Measurements from ENCODE around the gene YIPF3. TPM values are rescaled to one million over a fixed set of nuclear protein-coding genes. Genes with fewer than 3 reads are reported as not detected.
A peak's percentile ranks its signal among the peaks of the same experiment; 100 is the strongest.
"Not testable (repeated sequence)": the region's sequence is repeated elsewhere in the genome, so short reads cannot be mapped to it uniquely, and the experiment has no call there.

YIPF3 gene
- total and polyA plus RNA-seq, 5 donors: 70.3 to 95.0 (median 73.0) TPM

GRCh38 chr6:43500921-43501320 is 15.8 kb downstream of the YIPF3 start:
- H3K4me3 ChIP-seq (ENCODE audit: low read length): no peak overlapping the region
- intact Hi-C loops (cut with DNase I): loop anchor here in 2 of 4 donors (5.0 to 10.0 kb wide), 4 partner anchors 44 to 236 kb away; partner anchors contain the start of gene DLK2 (in 1 of the 2)
- peaks cover 7% of the 10 kb centered on the region for H3K4me1 ChIP-seq (ENCODE audit: control insufficient read depth, insufficient read depth, low read length)
- H3K27me3 ChIP-seq (ENCODE audit: control insufficient read depth, insufficient read depth): no peaks in the 10 kb centered on the region
- DNase-seq (no peak), ATAC-seq (no peak)
- no peak overlapping the region for H3K27ac ChIP-seq (ENCODE audit: low read length)
- H3K9me3 ChIP-seq (ENCODE audit: control insufficient read depth, low read length): no peaks in the 10 kb centered on the region
- 98% methylated on average over 3 of the region's 3 CpGs for WGBS

GRCh38 chr6:43499028-43499815 is 17.5 kb downstream of the YIPF3 start:
- WGBS: 67% methylated on average over 12 of the region's 12 CpGs
- no peak overlapping the region for H3K4me3 ChIP-seq (ENCODE audit: low read length)
- H3K4me1 ChIP-seq (ENCODE audit: control insufficient read depth, insufficient read depth, low read length): peaks cover 11% of the 10 kb centered on the region
- DNase-seq (peak in 2 of 3 donors; percentile 53 to 55), ATAC-seq (peak; percentile 71 to 85)
- intact Hi-C loops (cut with DNase I): loop anchor here in 1 of 4 donors (5.0 kb wide), 1 partner anchor 47 kb away; no protein-coding TSS in a partner anchor
- peak overlapping the region; percentile 21 for H3K27ac ChIP-seq (ENCODE audit: low read length)
- H3K9me3 ChIP-seq (ENCODE audit: control insufficient read depth, low read length): no peaks in the 10 kb centered on the region
- no peaks in the 10 kb centered on the region for H3K27me3 ChIP-seq (ENCODE audit: control insufficient read depth, insufficient read depth)

GRCh38 chr6:43498291-43498690 is 18.4 kb downstream of the YIPF3 start:
- not testable (repeated sequence) for H3K9me3 ChIP-seq (ENCODE audit: control insufficient read depth, low read length); H3K27me3 ChIP-seq (ENCODE audit: control insufficient read depth, insufficient read depth); H3K4me3 ChIP-seq (ENCODE audit: low read length); DNase-seq; ATAC-seq; H3K27ac ChIP-seq (ENCODE audit: low read length)
- 94% methylated on average over 5 of the region's 5 CpGs for WGBS
- intact Hi-C loops (cut with DNase I): loop anchor here in 1 of 4 donors (5.0 kb wide), 1 partner anchor 46 kb away; no protein-coding TSS in a partner anchor
- H3K4me1 ChIP-seq (ENCODE audit: control insufficient read depth, insufficient read depth, low read length): peaks cover 11% of the 10 kb centered on the region

DNA sequence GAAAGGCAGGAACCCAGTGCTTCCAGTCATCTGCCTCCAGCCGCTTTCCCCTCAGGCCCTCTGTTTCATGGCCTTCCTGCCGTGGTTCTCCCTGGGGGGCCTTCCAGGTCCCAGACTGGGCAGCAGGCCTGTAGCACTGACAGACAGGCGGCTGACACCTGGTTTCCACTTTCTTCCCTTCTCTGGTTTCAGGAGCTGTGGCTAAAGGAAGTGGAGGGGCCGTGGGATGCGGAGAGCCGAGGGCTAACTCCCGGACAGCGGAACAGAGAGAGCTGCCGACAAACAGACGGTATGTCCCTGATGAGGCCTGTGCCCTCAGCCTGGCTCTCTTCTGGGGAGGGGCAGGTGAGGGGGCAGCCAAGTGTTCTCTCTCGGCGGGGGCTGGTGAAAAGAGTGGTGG is 19.0 kb downstream of the YIPF3 start:
- intact Hi-C loops (cut with DNase I): loop anchor here in 1 of 4 donors (5.0 kb wide), 1 partner anchor 45 kb away; no protein-coding TSS in a partner anchor

GRCh38 chr6:43497129-43497396 is 19.7 kb downstream of the YIPF3 start:
- no peak overlapping the region for H3K27ac ChIP-seq (ENCODE audit: low read length)
- 79% methylated on average over 6 of the region's 6 CpGs for WGBS
- H3K4me1 ChIP-seq (ENCODE audit: control insufficient read depth, insufficient read depth, low read length): peaks cover 16% of the 10 kb centered on the region
- no peak for ATAC-seq
- H3K9me3 ChIP-seq (ENCODE audit: control insufficient read depth, low read length): no peaks in the 10 kb centered on the region
- intact Hi-C loops (cut with DNase I): loop anchor here in 1 of 4 donors (5.0 kb wide), 1 partner anchor 45 kb away; no protein-coding TSS in a partner anchor
- no peaks in the 10 kb centered on the region for H3K27me3 ChIP-seq (ENCODE audit: control insufficient read depth, insufficient read depth)
- no peak for DNase-seq
- no peak overlapping the region for H3K4me3 ChIP-seq (ENCODE audit: low read length)

More for the DNA sequence above, 19.0 kb downstream of the YIPF3 start:
- 81% methylated on average over 12 of the region's 12 CpGs for WGBS
- Histone ChIP-seq H3K9me3 (ENCODE audit: control insufficient read depth, low read length) (no peaks in the 10 kb centered on the region), H3K4me3 (ENCODE audit: low read length) (no peak overlapping the region), H3K4me1 (ENCODE audit: control insufficient read depth, insufficient read depth, low read length) (peaks cover 11% of the 10 kb centered on the region), H3K27ac (ENCODE audit: low read length) (no peak overlapping the region), H3K27me3 (ENCODE audit: control insufficient read depth, insufficient read depth) (no peaks in the 10 kb centered on the region)
- DNase-seq: no peak
- ATAC-seq: no peak

DNA sequence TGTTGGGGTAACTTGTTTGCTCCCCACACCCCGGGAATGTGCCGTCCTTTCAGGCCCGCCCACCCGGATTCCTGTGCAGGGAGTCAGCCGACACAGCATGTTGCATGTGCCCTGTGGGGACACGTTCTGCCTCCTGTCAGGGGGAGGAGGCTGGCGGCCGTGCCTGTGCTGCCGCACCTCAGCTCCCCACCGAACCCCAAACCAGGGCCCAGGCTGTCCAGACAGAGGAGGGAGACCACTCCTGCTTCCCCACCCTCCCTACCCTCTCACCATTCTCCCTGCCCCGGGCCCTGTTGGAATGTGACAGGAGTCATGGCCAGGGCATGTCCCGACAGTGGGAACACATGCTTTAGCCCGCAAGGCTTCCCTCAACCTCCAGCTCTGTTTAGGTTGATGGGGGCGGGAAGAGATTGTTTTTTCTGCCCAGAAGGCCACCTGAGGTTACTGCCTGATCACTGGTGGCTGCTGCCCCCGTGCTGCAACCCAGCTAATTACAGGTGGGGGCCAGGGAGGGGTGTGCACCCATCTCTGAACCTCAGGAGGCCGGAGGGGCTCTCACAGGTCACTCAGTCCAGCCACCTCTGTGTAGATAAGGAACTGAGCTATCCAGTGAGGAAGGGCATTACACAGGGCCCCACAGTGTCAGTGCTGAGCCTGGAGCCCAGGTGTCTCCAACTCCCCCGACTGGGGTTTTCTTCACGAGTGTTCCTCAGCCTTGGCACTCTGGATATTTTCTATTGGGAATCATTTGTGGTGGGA is 20.2 kb downstream of the YIPF3 start:
- Histone ChIP-seq H3K27ac (ENCODE audit: low read length) (no peak overlapping the region), H3K27me3 (ENCODE audit: control insufficient read depth, insufficient read depth) (no peaks in the 10 kb centered on the region), H3K4me3 (ENCODE audit: low read length) (no peak overlapping the region), H3K4me1 (ENCODE audit: control insufficient read depth, insufficient read depth, low read length) (peaks cover 20% of the 10 kb centered on the region), H3K9me3 (ENCODE audit: control insufficient read depth, low read length) (no peaks in the 10 kb centered on the region)
- DNase-seq (peak in 2 of 3 donors; percentile 71 to 73), ATAC-seq (peak in 1 of 2 donors; percentile 7)
- intact Hi-C loops (cut with DNase I): loop anchor here in 1 of 4 donors (5.0 kb wide), 1 partner anchor 44 kb away; no protein-coding TSS in a partner anchor
- 49% methylated on average over 18 of the region's 18 CpGs for WGBS

DNA sequence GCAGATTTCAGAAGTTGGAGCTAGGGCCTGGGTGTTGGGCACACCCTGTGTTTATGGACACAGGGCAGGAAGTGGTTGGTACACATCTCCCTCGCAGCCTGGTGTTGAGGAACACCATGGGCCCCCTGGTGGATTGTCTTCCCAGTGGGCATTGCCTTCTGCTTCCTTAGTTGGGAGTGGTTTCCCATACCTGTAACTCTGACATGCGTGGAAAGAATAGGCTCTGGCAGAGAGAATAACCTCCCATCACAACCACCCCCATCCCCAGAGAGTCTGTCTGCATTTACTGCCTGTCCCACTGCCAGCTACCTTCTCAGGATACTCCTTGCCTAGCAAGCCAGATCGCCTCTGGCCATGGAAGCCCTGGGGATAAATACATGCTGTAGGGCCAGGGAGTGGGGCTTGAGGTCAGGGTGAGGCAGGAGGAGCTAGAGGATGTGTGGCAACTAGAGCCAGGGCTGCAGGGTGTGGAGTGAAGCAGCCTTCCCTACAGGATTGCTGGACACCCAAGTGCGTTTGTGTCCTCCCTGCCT is 21.3 kb downstream of the YIPF3 start:
- Histone ChIP-seq H3K4me3 (ENCODE audit: low read length) (no peak overlapping the region), H3K4me1 (ENCODE audit: control insufficient read depth, insufficient read depth, low read length) (peaks cover 18% of the 10 kb centered on the region), H3K27ac (ENCODE audit: low read length) (no peak overlapping the region), H3K27me3 (ENCODE audit: control insufficient read depth, insufficient read depth) (no peaks in the 10 kb centered on the region), H3K9me3 (ENCODE audit: control insufficient read depth, low read length) (no peaks in the 10 kb centered on the region)
- no peak for ATAC-seq
- intact Hi-C loops (cut with DNase I): loop anchor here in 1 of 4 donors (5.0 kb wide), 1 partner anchor 43 kb away; no protein-coding TSS in a partner anchor
- DNase-seq: no peak
- 79% methylated on average over 4 of the region's 4 CpGs for WGBS

GRCh38 chr6:43494766-43495165 is 22.0 kb downstream of the YIPF3 start:
- ATAC-seq: no peak
- no peak for DNase-seq
- no peak overlapping the region for H3K27ac ChIP-seq (ENCODE audit: low read length)
- H3K4me3 ChIP-seq (ENCODE audit: low read length): no peak overlapping the region
- intact Hi-C loops (cut with DNase I): loop anchor here in 1 of 4 donors (5.0 kb wide), 1 partner anchor 42 kb away; no protein-coding TSS in a partner anchor
- WGBS: 96% methylated on average over 4 of the region's 4 CpGs
- H3K4me1 ChIP-seq (ENCODE audit: control insufficient read depth, insufficient read depth, low read length): peaks cover 19% of the 10 kb centered on the region
- no peaks in the 10 kb centered on the region for H3K27me3 ChIP-seq (ENCODE audit: control insufficient read depth, insufficient read depth)
- H3K9me3 ChIP-seq (ENCODE audit: control insufficient read depth, low read length): no peaks in the 10 kb centered on the region

- H3K27me3 ChIP-seq (ENCODE audit: control insufficient read depth, insufficient read depth): no peaks in the 10 kb centered on the region
- no peaks in the 10 kb centered on the region for H3K9me3 ChIP-seq (ENCODE audit: control insufficient read depth, low read length)
- no peak for ATAC-seq
- 91% methylated on average over 6 of the region's 6 CpGs for WGBS
- DNase-seq: no peak
- intact Hi-C loops (cut with DNase I): no loop called here
- no peak overlapping the region for H3K4me3 ChIP-seq (ENCODE audit: low read length)
- peaks cover 23% of the 10 kb centered on the region for H3K4me1 ChIP-seq (ENCODE audit: control insufficient read depth, insufficient read depth, low read length)
- no peak overlapping the region for H3K27ac ChIP-seq (ENCODE audit: low read length)
These were observed 22.4 kb downstream of the YIPF3 start for GRCh38 chr6:43494321-43494720.

GRCh38 chr6:43493833-43494232 is 22.9 kb downstream of the YIPF3 start:
- no peak overlapping the region for H3K4me3 ChIP-seq (ENCODE audit: low read length)
- intact Hi-C loops (cut with DNase I): no loop called here
- H3K9me3 ChIP-seq (ENCODE audit: control insufficient read depth, low read length): no peaks in the 10 kb centered on the region
- WGBS: 89% methylated on average over 7 of the region's 7 CpGs
- DNase-seq (no peak), ATAC-seq (no peak)
- H3K4me1 ChIP-seq (ENCODE audit: control insufficient read depth, insufficient read depth, low read length): peaks cover 22% of the 10 kb centered on the region
- no peaks in the 10 kb centered on the region for H3K27me3 ChIP-seq (ENCODE audit: control insufficient read depth, insufficient read depth)
- H3K27ac ChIP-seq (ENCODE audit: low read length): no peak overlapping the region

GRCh38 chr6:43493230-43493629 is 23.5 kb downstream of the YIPF3 start:
- peaks cover 22% of the 10 kb centered on the region for H3K4me1 ChIP-seq (ENCODE audit: control insufficient read depth, insufficient read depth, low read length)
- H3K27me3 ChIP-seq (ENCODE audit: control insufficient read depth, insufficient read depth): no peaks in the 10 kb centered on the region
- ATAC-seq: no peak
- 88% methylated on average over 2 of the region's 2 CpGs for WGBS
- no peak overlapping the region for H3K27ac ChIP-seq (ENCODE audit: low read length)
- no peak for DNase-seq
- intact Hi-C loops (cut with DNase I): no loop called here
- H3K4me3 ChIP-seq (ENCODE audit: low read length): no peak overlapping the region
- H3K9me3 ChIP-seq (ENCODE audit: control insufficient read depth, low read length): no peaks in the 10 kb centered on the region

Data from right cardiac atrium (tissue), 5 donors.